ENCODE data around the gene SLC2A1. TPM values are rescaled to one million over a fixed set of nuclear protein-coding genes. Genes with fewer than 3 reads are reported as not detected.

SLC2A1 gene
- total RNA-seq, 3 donors from 2014 or later: 29.5 to 78.9 (median 42.1) TPM

GRCh38 chr1:42979896-42980800 is 21.5 kb upstream of the SLC2A1 start:
- H3K27ac ChIP-seq: no peak overlapping the region
- no peak overlapping the region for H3K4me3 ChIP-seq
- TF ChIP-seq POLR2AphosphoS5 (IDR thresholded peaks at IDR 0.05) (no peak), POLR2A (IDR thresholded peaks at IDR 0.05) (no peak), CTCF (IDR thresholded peaks at IDR 0.05) (no peak)
- H3K4me1 ChIP-seq: no peaks in the 10 kb centered on the region
- intact Hi-C loops (cut with DNase I; ENCODE audit: low total_unique reads): no loop called here
- H3K27me3 ChIP-seq: no peaks in the 10 kb centered on the region
- no peaks in the 10 kb centered on the region for H3K36me3 ChIP-seq
- H3K9me3 ChIP-seq: no peaks in the 10 kb centered on the region
- DNase-seq (ENCODE audit: low spot score in 2 of 2): no peak

GRCh38 chr1:42979036-42979430 is 20.4 kb upstream of the SLC2A1 start:
- Histone ChIP-seq H3K4me1 (no peaks in the 10 kb centered on the region), H3K27ac (no peak overlapping the region), H3K9me3 (no peaks in the 10 kb centered on the region), H3K4me3 (no peak overlapping the region), H3K27me3 (no peaks in the 10 kb centered on the region), H3K36me3 (no peaks in the 10 kb centered on the region)
- intact Hi-C loops (cut with DNase I; ENCODE audit: low total_unique reads): no loop called here
- TF ChIP-seq POLR2A (IDR thresholded peaks at IDR 0.05): no peak
- no peak for TF ChIP-seq CTCF (IDR thresholded peaks at IDR 0.05)
- no peak for TF ChIP-seq POLR2AphosphoS5 (IDR thresholded peaks at IDR 0.05)
- DNase-seq (ENCODE audit: low spot score in 2 of 2): no peak

- intact Hi-C loops (cut with DNase I; ENCODE audit: low total_unique reads): no loop called here
- no peak overlapping the region for H3K4me3 ChIP-seq
- no peaks in the 10 kb centered on the region for H3K4me1 ChIP-seq
- no peaks in the 10 kb centered on the region for H3K9me3 ChIP-seq
- no peak for DNase-seq (ENCODE audit: low spot score in 2 of 2)
- no peak for TF ChIP-seq POLR2A (IDR thresholded peaks at IDR 0.05)
- no peak for TF ChIP-seq POLR2AphosphoS5 (IDR thresholded peaks at IDR 0.05)
- no peak for TF ChIP-seq CTCF (IDR thresholded peaks at IDR 0.05)
- H3K36me3 ChIP-seq: no peaks in the 10 kb centered on the region
- H3K27ac ChIP-seq: no peak overlapping the region
- H3K27me3 ChIP-seq: no peaks in the 10 kb centered on the region
Observed at GRCh38 chr1:42978317-42979035, 19.8 kb upstream of the SLC2A1 start.

GRCh38 chr1:42977653-42978052 is 19.0 kb upstream of the SLC2A1 start:
- intact Hi-C loops (cut with DNase I; ENCODE audit: low total_unique reads): no loop called here
- TF ChIP-seq CTCF (IDR thresholded peaks at IDR 0.05) (no peak), POLR2A (IDR thresholded peaks at IDR 0.05) (no peak), POLR2AphosphoS5 (IDR thresholded peaks at IDR 0.05) (no peak)
- H3K4me1 ChIP-seq: no peaks in the 10 kb centered on the region
- H3K9me3 ChIP-seq: no peaks in the 10 kb centered on the region
- no peaks in the 10 kb centered on the region for H3K27me3 ChIP-seq
- no peak for DNase-seq (ENCODE audit: low spot score in 2 of 2)
- H3K27ac ChIP-seq: no peak overlapping the region
- H3K36me3 ChIP-seq: no peaks in the 10 kb centered on the region
- no peak overlapping the region for H3K4me3 ChIP-seq
